Measurements from ENCODE around the gene TIMM50. TPM values are rescaled to one million over a fixed set of nuclear protein-coding genes. Genes with fewer than 3 reads are reported as not detected.

TIMM50 gene
- total and polyA plus RNA-seq, 2 of the 13 experiments (the other 11 are each of a cell fraction or from before 2014, with no cell fraction given): 91.1 to 92.5 TPM

GRCh38 chr19:39492788-39493187 is 12.2 kb downstream of the TIMM50 start:
- Histone ChIP-seq H3K4me1 (ENCODE audit: insufficient read depth, low read length) (peaks cover 6% of the 10 kb centered on the region; the same call in 1 of the 2 replicates), H3K9ac (ENCODE audit: insufficient read depth, low read depth, low read length) (no peak overlapping the region), H3K27ac (ENCODE audit: extremely low read length, insufficient read depth, low read length) (no peak overlapping the region), H4K20me1 (ENCODE audit: insufficient read depth, low read length) (no peaks in the 10 kb centered on the region), H3K27me3 (ENCODE audit: control insufficient read depth in 1 of 2, insufficient read depth in 2 of 2, low read length in 2 of 2) (peaks cover 0 to 4% of the 10 kb centered on the region in 2 experiments; a peak in 2 of 5 replicates), H3K79me2 (ENCODE audit: insufficient read depth, low read length) (no peaks in the 10 kb centered on the region), H3K36me3 (replicated peaks in 1 of 2; ENCODE audit: control insufficient read depth in 1 of 2, insufficient read depth in 2 of 2, low read length in 2 of 2) (peaks cover 9 to 23% of the 10 kb centered on the region in 2 experiments), H3K4me2 (ENCODE audit: low read depth, low read length) (no peak overlapping the region), H3K9me3 (ENCODE audit: low read length) (no peaks in the 10 kb centered on the region), H3K4me3 (replicated peaks in 1 of 3; ENCODE audit: insufficient read depth in 1 of 3, low read depth in 2 of 3, low read length in 3 of 3) (no peak overlapping the region), H2AFZ (ENCODE audit: low read length) (no peak overlapping the region)
- ChIA-PET CTCF (ENCODE audit: low intra/inter-chr PET ratio, low total read pairs) (no interaction called here), POLR2A (no interaction called here)
- DNase-seq (ENCODE audit: low spot score): no peak
- WGBS (ENCODE audit: low lambda C conversion rate): 96% methylated on average over 3 of the region's 3 CpGs
- intact Hi-C loops (cut with micrococcal nuclease; ENCODE audit: unreplicated experiment): no loop called here
- ATAC-seq: no peak
- FAIRE-seq: no peak
- TF ChIP-seq ZKSCAN8 (CRISPR knock-in tag; IDR thresholded peaks at IDR 0.05; ENCODE audit: borderline replicate concordance) (no peak), ONECUT2 (CRISPR knock-in tag; IDR thresholded peaks at IDR 0.05) (no peak), MEIS1 (CRISPR knock-in tag; IDR thresholded peaks at IDR 0.05; ENCODE audit: borderline replicate concordance) (no peak), ASH2L (IDR thresholded peaks at IDR 0.05; ENCODE audit: insufficient read length, low read depth, low read length) (no peak), DZIP1 (CRISPR knock-in tag; IDR thresholded peaks at IDR 0.05) (no peak), ZBTB46 (CRISPR knock-in tag; IDR thresholded peaks at IDR 0.05; ENCODE audit: borderline replicate concordance) (no peak)
- BruUV-seq (replicated peaks): no TSS peak
- in situ Hi-C loops (cut with HindIII; ENCODE audit: extremely low pct_ligation_motif_present, low pct_unique_long_range_greater_than_20kb): no loop called here

Data from HepG2 (cell line).